Caki2 (cell line): ENCODE results near the gene CIRBP. TPM values are rescaled to one million over a fixed set of nuclear protein-coding genes. Genes with fewer than 3 reads are reported as not detected.
"Not testable (repeated sequence)": the region's sequence is repeated elsewhere in the genome, so short reads cannot be mapped to it uniquely, and the experiment has no call there.

Source experiments
- DNase-seq: peaks from one replicate; pipeline ENCODE4 v3.0.0-alpha.2; 2015; ENCODE audit warnings: low read depth
- in situ Hi-C: cut with HindIII; loops from 2 replicates; pipeline ENCODE4 v1.10.0; 2016; ENCODE audit warnings: low sequenced_read_pairs, low pct_unique_long_range_greater_than_20kb, mixed read lengths
- total RNA-seq: library from RNA; depleted of rRNA; stranded (reverse); fragments of >200 nt; shearing (Covaris generic); gene quantifications from 2 replicates; pipeline ENCODE4 v1.2.3, GENCODE V29; 2014; ENCODE audit warnings: low replicate concordance; rRNA removed

Gene CIRBP
- total RNA-seq, 1 experiment from 2014 or later, result 84.1 TPM

- in situ Hi-C loops, result no loop called here
- DNase-seq, result no peak
Measured at GRCh38 chr19:1311543-1312091, 42.5 kb downstream of the CIRBP start.

- in situ Hi-C loops, result no loop called here
- peak; percentile 19 for DNase-seq
Measured at GRCh38 chr19:1312767-1313694, 43.9 kb downstream of the CIRBP start.

GRCh38 chr19:1313695-1314613 lies 44.8 kb downstream of the CIRBP start:
- in situ Hi-C loops, result no loop called here
- DNase-seq, result no peak

GRCh38 chr19:1315470-1316166 lies 46.5 kb downstream of the CIRBP start:
- in situ Hi-C loops, result no loop called here
- DNase-seq, result peak; percentile 37

GRCh38 chr19:1316466-1316865 lies 47.3 kb downstream of the CIRBP start:
- in situ Hi-C loops, result no loop called here
- DNase-seq, result no peak

- in situ Hi-C loops, result no loop called here
- DNase-seq, result no peak
Measured at GRCh38 chr19:1317274-1318003, 48.3 kb downstream of the CIRBP start.

- in situ Hi-C loops, result no loop called here
- no peak for DNase-seq
Measured at GRCh38 chr19:1318678-1319471, 49.7 kb downstream of the CIRBP start.

GRCh38 chr19:1320282-1320650 lies 51.1 kb downstream of the CIRBP start:
- in situ Hi-C loops, DNase-seq: not testable (repeated sequence)

GRCh38 chr19:1321539-1321938 lies 52.4 kb downstream of the CIRBP start:
- in situ Hi-C loops, result no loop called here
- no peak for DNase-seq

- in situ Hi-C loops, result no loop called here
- no peak for DNase-seq
Measured at GRCh38 chr19:1322198-1322981, 53.3 kb downstream of the CIRBP start.

- in situ Hi-C loops, result no loop called here
- DNase-seq, result no peak
Measured at GRCh38 chr19:1324249-1324805, 55.2 kb downstream of the CIRBP start.

Other genes with a start within 250 kb of the CIRBP start
- 61.5 and 120 TPM in 2 replicates for gene TMEM259, start 248.2 kb upstream of the CIRBP start, total RNA-seq
- gene RNU6-2, start 247.8 kb upstream of the CIRBP start, total RNA-seq, result not detected in 2 replicates
- gene CNN2, start 242.7 kb upstream of the CIRBP start, total RNA-seq, result 78.5 and 93.1 TPM in 2 replicates
- 10.5 and 32.1 TPM in 2 replicates for gene ABCA7, start 229.2 kb upstream of the CIRBP start, total RNA-seq
- 17.3 and 36.7 TPM in 2 replicates for gene ARHGAP45, start 202.2 kb upstream of the CIRBP start, total RNA-seq
- gene POLR2E, start 174.0 kb upstream of the CIRBP start, total RNA-seq, result 119 and 180 TPM in 2 replicates
- gene GPX4, start 165.3 kb upstream of the CIRBP start, total RNA-seq, result 693 and 719 TPM in 2 replicates
- gene SBNO2, start 95.1 kb upstream of the CIRBP start, total RNA-seq, result 20.1 and 23.7 TPM in 2 replicates
- gene STK11, start 63.6 kb upstream of the CIRBP start, total RNA-seq, result 74.2 and 78.3 TPM in 2 replicates
- gene CBARP, start 31.3 kb upstream of the CIRBP start, total RNA-seq, result 0.24 and 1.9 TPM in 2 replicates
- gene ATP5F1D, start 27.6 kb upstream of the CIRBP start, total RNA-seq, result 17.9 and 24.9 TPM in 2 replicates
- 5.8 and 7.6 TPM in 2 replicates for gene MIDN, start 20.7 kb upstream of the CIRBP start, total RNA-seq
- gene FAM174C, start 6.2 kb downstream of the CIRBP start, total RNA-seq, result 24.8 and 29.5 TPM in 2 replicates
- not detected in 2 replicates for gene EFNA2, start 16.5 kb downstream of the CIRBP start, total RNA-seq
- gene NDUFS7, start 114.6 kb downstream of the CIRBP start, total RNA-seq, result 43.2 and 58.6 TPM in 2 replicates
- gene GAMT, start 132.2 kb downstream of the CIRBP start, total RNA-seq, result 25.5 and 68.1 TPM in 2 replicates
- 80.1 and 97.4 TPM in 2 replicates for gene DAZAP1, start 138.3 kb downstream of the CIRBP start, total RNA-seq
- gene RPS15, start 169.1 kb downstream of the CIRBP start, total RNA-seq, result 347 and 450 TPM in 2 replicates
- gene APC2, start 180.8 kb downstream of the CIRBP start, total RNA-seq, result not detected in 2 replicates
- gene C19orf25, start 209.9 kb downstream of the CIRBP start, total RNA-seq, result 28.0 and 29.1 TPM in 2 replicates
- gene PCSK4, start 221.0 kb downstream of the CIRBP start, total RNA-seq, result 2.1 and 3.0 TPM in 2 replicates
- 4.1 and 7.4 TPM in 2 replicates for gene REEP6, start 221.8 kb downstream of the CIRBP start, total RNA-seq
- not detected in 2 replicates for gene ADAMTSL5, start 243.7 kb downstream of the CIRBP start, total RNA-seq